Nephron (organoid): ENCODE data around the gene DRG2.
A peak's percentile ranks its signal among the peaks of the same experiment; 100 is the strongest.

Experiments
- H3K27ac Mint-ChIP-seq, 3 experiments: 2 replicates each; pipeline ENCODE4 v1.8.0; 2020; ENCODE audit warnings: mixed read lengths in 3 of 3, mild to moderate bottlenecking in 2 of 3, moderate library complexity in 1 of 3
- H3K27me3 Mint-ChIP-seq: 2 replicates; pipeline ENCODE4 v1.8.0; 2021; ENCODE audit warnings: low read depth, mild to moderate bottlenecking, moderate library complexity, mixed read lengths
- H3K36me3 Mint-ChIP-seq: 2 replicates; pipeline ENCODE4 v1.8.0; 2020; ENCODE audit warnings: low read depth, mixed read lengths
- H3K4me1 Mint-ChIP-seq: 2 replicates; pipeline ENCODE4 v1.8.0; 2020; ENCODE audit warnings: mixed read lengths
- H3K4me3 Mint-ChIP-seq, 3 experiments: 2 replicates each; pipeline ENCODE4 v1.8.0; 2020; ENCODE audit warnings: mild to moderate bottlenecking in 3 of 3, mixed read lengths in 3 of 3, moderate library complexity in 2 of 3
- H3K9me3 Mint-ChIP-seq: 2 replicates; pipeline ENCODE4 v1.8.0; 2020; ENCODE audit warnings: mixed read lengths
- CTCF ChIP-seq, 3 experiments: fragments of 200-600 bp; sonication (generic); IDR thresholded peaks; one replicate each; pipeline ENCODE4 v1.5.0; 2021; ENCODE audit warnings: antibody characterized with exemption in 3 of 3; ENCODE audit not compliant: unreplicated experiment in 3 of 3

The DRG2 gene

GRCh38 chr17:18108401-18109312 lies 20.9 kb downstream of the DRG2 start, which contains the start of gene MYO15A:
MYO15A (plus strand) TSS chr17:18108756; CDS start chr17:18118801, 10,045 bp downstream.
- Mint-ChIP-seq H3K4me3 (no peak within 1 kb of the TSS), H3K36me3 (no peaks in the 10 kb centered on the region), H3K9me3 (no peaks in the 10 kb centered on the region), H3K27ac (no peak within 1 kb of the TSS), H3K27me3 (no peaks in the 10 kb centered on the region), H3K4me1 (peaks cover 5% of the 10 kb centered on the region)
- no peak for TF ChIP-seq CTCF (IDR thresholded peaks at IDR 0.05; ENCODE audit: unreplicated experiment in 3 of 3)

DNA sequence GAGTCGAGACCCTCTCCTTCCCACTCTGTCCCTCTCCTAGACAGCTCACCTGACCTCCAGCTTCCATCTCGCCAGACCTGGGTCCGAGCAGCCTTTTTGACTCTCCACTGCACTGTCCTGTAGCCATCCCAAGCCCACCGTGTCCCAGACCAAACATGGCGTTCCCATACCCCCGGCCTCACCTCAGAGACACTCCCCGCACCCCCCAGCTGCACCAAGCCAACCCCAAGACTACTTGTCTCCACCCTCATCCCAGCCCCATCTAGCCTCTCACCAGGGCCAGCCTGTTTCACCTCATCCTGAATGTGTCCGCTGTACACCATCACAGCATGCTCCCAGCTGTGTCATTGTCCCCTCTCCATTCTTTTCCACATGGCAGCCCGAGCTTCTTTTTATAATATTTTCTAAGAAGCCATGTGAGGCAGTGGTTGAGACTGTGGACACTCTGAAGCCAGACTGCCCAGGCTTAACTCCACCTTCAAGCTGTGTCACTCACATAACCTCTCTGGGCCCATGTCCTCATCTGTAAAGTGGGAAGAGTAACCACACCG lies 22.3 kb downstream of the DRG2 start:
- H3K4me1 Mint-ChIP-seq, result peaks cover 5% of the 10 kb centered on the region
- no peak overlapping the region for H3K27ac Mint-ChIP-seq
- no peaks in the 10 kb centered on the region for H3K36me3 Mint-ChIP-seq
- TF ChIP-seq CTCF (IDR thresholded peaks at IDR 0.05; ENCODE audit: unreplicated experiment in 3 of 3), result no peak
- no peaks in the 10 kb centered on the region for H3K27me3 Mint-ChIP-seq
- no peaks in the 10 kb centered on the region for H3K9me3 Mint-ChIP-seq
- H3K4me3 Mint-ChIP-seq, result no peak overlapping the region

DNA sequence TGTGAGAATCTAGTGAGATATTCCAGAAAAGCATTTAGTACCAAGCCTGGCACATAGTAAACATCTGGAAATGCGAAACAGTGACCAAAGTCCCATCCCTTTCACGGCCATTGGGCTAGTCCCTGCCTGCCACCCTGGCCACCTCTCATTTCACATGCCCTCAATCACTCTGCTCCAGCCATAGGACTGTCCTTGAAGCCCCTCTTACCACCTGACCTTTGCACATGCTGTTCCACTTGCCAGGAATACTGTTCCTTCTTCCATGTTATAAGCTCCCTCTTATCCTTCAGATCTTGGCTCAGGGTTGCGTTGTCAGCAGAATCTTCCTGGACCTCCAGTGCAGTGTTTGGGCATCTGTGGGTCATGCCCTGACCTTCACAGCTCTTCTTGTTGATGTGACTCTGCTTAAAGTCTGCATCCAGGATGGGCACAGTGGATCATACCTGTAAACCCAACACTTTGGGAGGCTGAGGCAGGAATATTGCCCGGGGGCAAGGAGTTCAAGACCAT lies 22.9 kb downstream of the DRG2 start:
- no peak for TF ChIP-seq CTCF (IDR thresholded peaks at IDR 0.05; ENCODE audit: unreplicated experiment in 3 of 3)
- Mint-ChIP-seq H3K36me3 (no peaks in the 10 kb centered on the region), H3K27me3 (no peaks in the 10 kb centered on the region), H3K4me3 (no peak overlapping the region), H3K27ac (no peak overlapping the region), H3K4me1 (peaks cover 7% of the 10 kb centered on the region), H3K9me3 (no peaks in the 10 kb centered on the region)

- no peak for TF ChIP-seq CTCF (IDR thresholded peaks at IDR 0.05; ENCODE audit: unreplicated experiment in 3 of 3)
- Mint-ChIP-seq H3K27ac (no peak overlapping the region), H3K36me3 (no peaks in the 10 kb centered on the region), H3K9me3 (no peaks in the 10 kb centered on the region), H3K4me3 (no peak overlapping the region), H3K27me3 (no peaks in the 10 kb centered on the region), H3K4me1 (peaks cover 10% of the 10 kb centered on the region)
Observed at GRCh38 chr17:18111330-18111971, 23.7 kb downstream of the DRG2 start.

- H3K36me3 Mint-ChIP-seq, result no peaks in the 10 kb centered on the region
- H3K4me3 Mint-ChIP-seq, result no peak overlapping the region
- no peaks in the 10 kb centered on the region for H3K27me3 Mint-ChIP-seq
- peaks cover 29% of the 10 kb centered on the region for H3K4me1 Mint-ChIP-seq
- no peak for TF ChIP-seq CTCF (IDR thresholded peaks at IDR 0.05; ENCODE audit: unreplicated experiment in 3 of 3)
- peaks cover 6% of the 10 kb centered on the region for H3K9me3 Mint-ChIP-seq
- H3K27ac Mint-ChIP-seq, result peak overlapping the region in 1 of 3 experiments; percentile 32
Observed at GRCh38 chr17:18115517-18115916, 27.8 kb downstream of the DRG2 start.
